ENCODE results near the gene ZNF451.
"Not testable (repeated sequence)": the region's sequence is repeated elsewhere in the genome, so short reads cannot be mapped to it uniquely, and the experiment has no call there.

The ZNF451 gene, protein sequence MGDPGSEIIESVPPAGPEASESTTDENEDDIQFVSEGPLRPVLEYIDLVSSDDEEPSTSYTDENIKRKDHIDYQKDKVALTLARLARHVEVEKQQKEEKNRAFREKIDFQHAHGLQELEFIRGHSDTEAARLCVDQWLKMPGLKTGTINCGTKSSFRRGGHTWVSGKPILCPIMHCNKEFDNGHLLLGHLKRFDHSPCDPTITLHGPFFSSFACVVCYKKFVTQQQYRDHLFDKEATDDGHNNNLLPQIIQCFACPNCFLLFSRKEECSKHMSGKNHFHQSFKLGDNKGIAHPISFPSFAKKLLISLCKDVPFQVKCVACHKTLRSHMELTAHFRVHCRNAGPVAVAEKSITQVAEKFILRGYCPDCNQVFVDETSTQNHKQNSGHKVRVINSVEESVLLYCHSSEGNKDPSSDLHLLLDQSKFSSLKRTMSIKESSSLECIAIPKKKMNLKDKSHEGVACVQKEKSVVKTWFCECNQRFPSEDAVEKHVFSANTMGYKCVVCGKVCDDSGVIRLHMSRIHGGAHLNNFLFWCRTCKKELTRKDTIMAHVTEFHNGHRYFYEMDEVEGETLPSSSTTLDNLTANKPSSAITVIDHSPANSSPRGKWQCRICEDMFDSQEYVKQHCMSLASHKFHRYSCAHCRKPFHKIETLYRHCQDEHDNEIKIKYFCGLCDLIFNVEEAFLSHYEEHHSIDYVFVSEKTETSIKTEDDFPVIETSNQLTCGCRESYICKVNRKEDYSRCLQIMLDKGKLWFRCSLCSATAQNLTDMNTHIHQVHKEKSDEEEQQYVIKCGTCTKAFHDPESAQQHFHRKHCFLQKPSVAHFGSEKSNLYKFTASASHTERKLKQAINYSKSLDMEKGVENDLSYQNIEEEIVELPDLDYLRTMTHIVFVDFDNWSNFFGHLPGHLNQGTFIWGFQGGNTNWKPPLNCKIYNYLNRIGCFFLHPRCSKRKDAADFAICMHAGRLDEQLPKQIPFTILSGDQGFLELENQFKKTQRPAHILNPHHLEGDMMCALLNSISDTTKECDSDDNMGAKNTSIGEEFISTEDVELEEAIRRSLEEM

DNA sequence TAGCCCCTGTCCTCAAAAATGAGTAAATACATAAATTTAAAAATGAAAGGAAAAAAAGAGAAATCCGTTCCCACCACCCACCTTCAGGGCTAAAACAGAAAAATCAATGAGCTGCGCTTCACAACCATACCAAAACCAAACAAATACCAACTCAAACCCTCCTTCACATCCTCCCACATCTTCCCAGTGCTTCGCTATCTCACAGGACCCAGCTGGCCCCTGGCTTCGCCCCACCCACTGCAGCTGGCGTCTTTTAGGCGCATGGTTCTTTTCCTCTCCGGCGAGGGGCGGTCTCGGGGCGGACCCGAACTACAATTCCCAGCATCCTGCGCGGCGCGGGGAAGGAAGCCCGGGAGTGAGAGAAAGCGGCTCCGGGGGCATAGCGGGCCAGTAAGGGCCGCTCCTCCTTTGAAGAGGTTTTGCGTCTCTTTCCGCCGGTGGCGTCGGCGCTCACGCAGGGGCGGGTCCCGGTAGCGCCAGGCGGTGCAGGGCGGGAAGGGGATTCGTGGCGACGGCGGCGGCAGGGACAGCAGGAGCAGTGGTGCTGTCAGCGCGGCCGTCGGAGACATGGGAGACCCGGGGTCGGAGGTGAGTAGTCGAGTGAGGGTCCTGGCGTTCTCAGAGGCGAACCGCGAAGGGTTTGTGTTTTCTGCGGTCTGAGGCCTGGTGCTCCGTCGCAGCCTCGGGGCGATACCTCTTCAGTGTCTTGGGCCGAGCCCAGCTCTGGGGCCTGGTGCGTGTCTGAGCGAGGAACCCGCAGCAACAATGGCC, at the start of gene ZNF451:
Gene ZNF451 (plus strand): TSS at position 502 of the 771 bp plus-strand sequence. CDS start 66 bp downstream, at position 568.
- H3K4me1 ChIP-seq (ENCODE audit: control insufficient read depth, insufficient read depth, low read length) = peaks cover 11% of the 10 kb centered on the region; the same call in 1 of the 2 replicates
- H3K27ac ChIP-seq (ENCODE audit: low read depth, low read length) = peak within 1 kb of the TSS; percentile 78
- H3K4me3 ChIP-seq (ENCODE audit: low read depth, low read length) = peak within 1 kb of the TSS; percentile 79

DNA sequence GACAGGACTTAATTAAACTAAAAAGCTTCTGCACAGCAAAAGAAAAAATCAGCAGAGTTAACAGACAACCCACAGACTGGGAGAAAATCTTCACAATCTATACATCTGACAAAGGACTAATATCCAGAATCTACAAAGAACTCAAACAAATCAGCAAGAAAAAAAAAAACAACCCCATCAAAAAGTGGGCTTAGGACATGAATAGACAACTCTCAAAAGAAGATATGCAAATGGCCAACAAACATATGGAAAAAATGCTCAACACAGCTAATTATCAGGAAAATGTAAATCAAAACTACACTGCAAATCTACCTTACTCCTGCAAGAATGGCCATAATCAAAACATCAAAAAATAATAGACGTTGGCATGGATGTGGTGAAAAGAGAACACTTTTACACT, 45.9 kb upstream of the ZNF451 start:
- not testable (repeated sequence) for H3K27ac ChIP-seq (ENCODE audit: low read depth, low read length); H3K4me3 ChIP-seq (ENCODE audit: low read depth, low read length); H3K27me3 ChIP-seq (ENCODE audit: control insufficient read depth, insufficient read depth, low read length); H3K36me3 ChIP-seq (ENCODE audit: control insufficient read depth, insufficient read depth, low read length); H3K4me1 ChIP-seq (ENCODE audit: control insufficient read depth, insufficient read depth, low read length); H3K9ac ChIP-seq (ENCODE audit: low read depth, low read length); H3K9me3 ChIP-seq (ENCODE audit: control insufficient read depth, insufficient read depth, low read length)

More for the DNA sequence above, at the start of gene ZNF451:
- no peaks in the 10 kb centered on the region for H3K27me3 ChIP-seq (ENCODE audit: control insufficient read depth, insufficient read depth, low read length)
- no peaks in the 10 kb centered on the region for H3K9me3 ChIP-seq (ENCODE audit: control insufficient read depth, insufficient read depth, low read length)
- peak within 1 kb of the TSS; percentile 79; the same call in 1 of the 2 replicates for H3K9ac ChIP-seq (ENCODE audit: low read depth, low read length)
- H3K36me3 ChIP-seq (ENCODE audit: control insufficient read depth, insufficient read depth, low read length) = peaks cover 30% of the 10 kb centered on the region

DNA sequence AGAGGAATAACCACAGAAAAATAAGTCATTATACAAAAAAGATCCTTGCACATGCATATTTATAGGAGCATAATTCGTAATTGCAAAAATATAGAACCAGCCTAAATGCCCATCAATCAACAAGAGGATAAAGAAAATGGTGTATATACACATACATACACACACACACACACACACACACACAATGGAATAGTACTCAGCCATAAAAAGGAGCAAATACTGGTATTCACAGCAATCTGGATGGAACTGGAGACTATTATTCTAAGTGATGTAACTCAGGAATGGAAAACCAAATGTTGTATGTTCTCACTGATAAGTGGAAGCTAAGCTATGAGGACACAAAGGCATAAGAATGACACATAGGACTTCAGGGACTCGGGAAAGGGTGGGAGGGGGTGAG, 45.4 kb upstream of the ZNF451 start:
- Histone ChIP-seq H3K9ac (ENCODE audit: low read depth, low read length) (no peak overlapping the region), H3K27me3 (ENCODE audit: control insufficient read depth, insufficient read depth, low read length) (no peaks in the 10 kb centered on the region), H3K4me1 (ENCODE audit: control insufficient read depth, insufficient read depth, low read length) (no peaks in the 10 kb centered on the region), H3K4me3 (ENCODE audit: low read depth, low read length) (no peak overlapping the region), H3K27ac (ENCODE audit: low read depth, low read length) (no peak overlapping the region), H3K36me3 (ENCODE audit: control insufficient read depth, insufficient read depth, low read length) (peaks cover 8% of the 10 kb centered on the region), H3K9me3 (ENCODE audit: control insufficient read depth, insufficient read depth, low read length) (no peaks in the 10 kb centered on the region)

DNA sequence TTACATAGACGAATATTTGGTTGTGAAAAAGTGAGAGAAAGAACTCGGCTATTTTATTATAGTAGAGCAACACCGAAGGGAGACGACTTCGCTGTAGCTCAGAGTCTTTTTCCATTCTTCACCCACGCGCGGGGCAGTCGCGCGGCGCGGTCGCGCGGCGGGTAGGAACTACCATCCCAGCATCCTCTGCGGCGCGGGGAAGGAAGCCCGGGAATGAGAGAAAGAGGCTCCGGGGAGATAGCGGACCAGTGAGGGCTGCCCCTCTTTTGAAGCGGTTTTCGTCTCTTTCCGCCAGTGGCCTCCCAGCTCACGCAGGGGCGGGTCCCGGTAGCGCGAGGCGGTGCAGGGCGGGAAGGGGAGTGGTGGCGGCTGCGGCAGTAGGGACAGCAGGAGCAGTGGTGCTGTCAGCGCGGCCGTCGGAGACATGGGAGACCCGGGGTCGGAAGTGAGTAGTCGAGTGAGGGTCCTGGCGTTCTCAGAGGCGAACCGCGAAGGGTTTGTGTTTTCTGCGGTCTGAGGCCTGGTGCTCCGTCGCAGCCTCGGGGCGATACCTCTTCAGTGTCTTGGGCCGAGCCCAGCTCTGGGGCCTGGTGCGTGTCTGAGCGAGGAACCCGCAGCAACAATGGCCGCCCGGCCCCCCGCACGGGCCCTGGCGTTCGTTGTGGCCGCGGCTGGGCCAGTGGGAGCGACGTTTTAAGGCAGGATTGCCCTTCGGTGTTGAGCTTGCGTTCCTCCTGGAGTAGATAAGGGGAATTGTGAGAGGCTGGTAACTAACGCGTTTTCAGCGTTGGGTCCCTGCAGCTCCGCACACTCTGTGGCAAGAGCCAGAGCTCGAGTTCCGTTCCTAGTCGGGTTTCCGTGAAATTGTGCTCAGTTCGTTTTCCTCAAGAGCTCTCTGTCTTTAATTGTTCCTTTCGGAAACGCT, 43.4 kb upstream of the ZNF451 start, which contains the start of gene KIAA1586:
Gene KIAA1586 (plus strand): TSS at position 362 of the 925 bp plus-strand sequence. CDS start 63 bp downstream, at position 425.
- Histone ChIP-seq H3K9ac (ENCODE audit: low read depth, low read length) (peak within 1 kb of the TSS; percentile 31), H3K27ac (ENCODE audit: low read depth, low read length) (peak within 1 kb of the TSS; percentile 78), H3K4me3 (ENCODE audit: low read depth, low read length) (peak within 1 kb of the TSS; percentile 80), H3K36me3 (ENCODE audit: control insufficient read depth, insufficient read depth, low read length) (peaks cover 22% of the 10 kb centered on the region)
- H3K27me3 ChIP-seq (ENCODE audit: control insufficient read depth, insufficient read depth, low read length); H3K4me1 ChIP-seq (ENCODE audit: control insufficient read depth, insufficient read depth, low read length); H3K9me3 ChIP-seq (ENCODE audit: control insufficient read depth, insufficient read depth, low read length): not testable (repeated sequence)

DNA sequence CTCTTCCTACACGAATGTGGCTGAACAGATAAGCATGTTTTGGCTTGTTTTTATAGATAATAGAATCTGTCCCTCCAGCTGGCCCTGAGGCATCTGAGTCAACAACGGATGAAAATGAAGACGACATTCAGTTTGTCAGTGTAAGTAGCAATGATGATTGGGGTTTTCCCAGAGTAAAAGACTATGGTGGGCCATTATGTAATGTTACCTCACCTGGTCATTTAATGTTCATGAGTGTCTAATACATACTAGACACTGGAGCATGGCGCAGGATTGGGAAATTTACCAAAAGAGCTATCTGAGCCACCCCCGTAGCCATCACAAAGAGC, 42.8 kb upstream of the ZNF451 start:
- H3K4me1 ChIP-seq (ENCODE audit: control insufficient read depth, insufficient read depth, low read length) = not testable (repeated sequence)

DNA sequence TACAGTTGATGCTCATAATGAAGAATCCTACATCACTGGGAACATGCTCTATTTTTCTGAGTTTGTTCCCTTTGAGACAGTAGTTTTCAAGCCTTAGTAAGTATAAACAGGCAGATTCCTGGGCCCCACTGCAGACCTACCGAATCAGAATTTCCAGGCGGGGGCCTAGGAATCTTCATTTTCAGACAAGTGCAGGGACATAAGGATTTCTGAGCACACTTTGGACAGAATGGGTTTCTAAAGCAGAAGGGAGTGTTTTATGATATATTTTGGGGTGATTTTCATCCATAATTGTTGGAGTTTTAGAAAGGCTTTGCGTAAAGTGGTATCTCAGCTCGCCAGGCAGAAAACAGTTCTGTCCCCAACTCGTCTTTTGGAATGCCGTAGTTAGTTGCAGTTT, 42.1 kb upstream of the ZNF451 start:
- H3K9ac ChIP-seq (ENCODE audit: low read depth, low read length); H3K4me1 ChIP-seq (ENCODE audit: control insufficient read depth, insufficient read depth, low read length); H3K27ac ChIP-seq (ENCODE audit: low read depth, low read length); H3K27me3 ChIP-seq (ENCODE audit: control insufficient read depth, insufficient read depth, low read length); H3K9me3 ChIP-seq (ENCODE audit: control insufficient read depth, insufficient read depth, low read length): not testable (repeated sequence)
- Histone ChIP-seq H3K36me3 (ENCODE audit: control insufficient read depth, insufficient read depth, low read length) (peaks cover 35% of the 10 kb centered on the region), H3K4me3 (ENCODE audit: low read depth, low read length) (peak overlapping the region; percentile 44)

More for the DNA sequence above, 42.8 kb upstream of the ZNF451 start:
- H3K4me3 ChIP-seq (ENCODE audit: low read depth, low read length); H3K27me3 ChIP-seq (ENCODE audit: control insufficient read depth, insufficient read depth, low read length); H3K27ac ChIP-seq (ENCODE audit: low read depth, low read length); H3K9ac ChIP-seq (ENCODE audit: low read depth, low read length); H3K9me3 ChIP-seq (ENCODE audit: control insufficient read depth, insufficient read depth, low read length): not testable (repeated sequence)
- peaks cover 29% of the 10 kb centered on the region for H3K36me3 ChIP-seq (ENCODE audit: control insufficient read depth, insufficient read depth, low read length)

DNA sequence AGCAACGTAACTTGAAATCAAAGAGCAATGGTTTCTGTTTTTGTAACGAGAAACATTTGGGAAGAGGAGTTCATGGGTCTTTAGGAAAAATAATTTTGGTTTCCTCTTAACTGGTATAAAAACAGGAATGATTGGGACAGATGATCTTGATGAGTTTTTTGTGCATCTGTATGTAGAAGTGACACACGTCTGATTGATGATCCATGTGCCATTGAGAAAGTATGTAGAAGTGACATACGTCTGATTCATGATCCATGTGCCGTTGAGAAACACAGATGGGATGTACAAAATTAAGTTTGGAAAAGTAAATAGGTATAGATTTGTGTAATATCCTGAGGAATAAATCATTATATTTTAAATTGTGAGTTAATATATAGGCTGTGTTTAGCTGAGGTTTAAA, 41.4 kb upstream of the ZNF451 start:
- Histone ChIP-seq H3K4me3 (ENCODE audit: low read depth, low read length) (no peak overlapping the region), H3K4me1 (ENCODE audit: control insufficient read depth, insufficient read depth, low read length) (no peaks in the 10 kb centered on the region), H3K9ac (ENCODE audit: low read depth, low read length) (no peak overlapping the region), H3K27ac (ENCODE audit: low read depth, low read length) (no peak overlapping the region), H3K9me3 (ENCODE audit: control insufficient read depth, insufficient read depth, low read length) (no peaks in the 10 kb centered on the region), H3K36me3 (ENCODE audit: control insufficient read depth, insufficient read depth, low read length) (peaks cover 42% of the 10 kb centered on the region), H3K27me3 (ENCODE audit: control insufficient read depth, insufficient read depth, low read length) (no peaks in the 10 kb centered on the region)

DNA sequence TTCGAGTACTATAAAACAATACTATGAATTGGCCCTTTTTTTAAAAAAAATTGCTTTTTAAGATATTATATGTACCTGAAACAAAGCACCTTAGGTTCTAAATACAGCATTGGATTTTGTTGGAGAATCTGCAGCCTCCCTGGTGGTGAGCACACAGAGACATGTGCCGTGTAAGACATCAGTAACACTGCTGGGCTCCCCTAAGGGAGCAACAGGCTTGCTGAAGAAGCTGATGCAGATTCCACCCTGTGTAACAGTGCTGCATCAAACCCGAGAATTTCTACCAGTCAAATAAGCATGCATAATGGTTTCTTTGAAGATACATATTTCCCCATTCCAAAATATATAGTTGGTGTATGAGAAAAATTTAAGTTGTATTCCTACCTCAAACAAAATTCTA, 26.1 kb upstream of the ZNF451 start:
- Histone ChIP-seq H3K27ac (ENCODE audit: low read depth, low read length) (no peak overlapping the region), H3K9ac (ENCODE audit: low read depth, low read length) (no peak overlapping the region), H3K9me3 (ENCODE audit: control insufficient read depth, insufficient read depth, low read length) (no peaks in the 10 kb centered on the region)

DNA sequence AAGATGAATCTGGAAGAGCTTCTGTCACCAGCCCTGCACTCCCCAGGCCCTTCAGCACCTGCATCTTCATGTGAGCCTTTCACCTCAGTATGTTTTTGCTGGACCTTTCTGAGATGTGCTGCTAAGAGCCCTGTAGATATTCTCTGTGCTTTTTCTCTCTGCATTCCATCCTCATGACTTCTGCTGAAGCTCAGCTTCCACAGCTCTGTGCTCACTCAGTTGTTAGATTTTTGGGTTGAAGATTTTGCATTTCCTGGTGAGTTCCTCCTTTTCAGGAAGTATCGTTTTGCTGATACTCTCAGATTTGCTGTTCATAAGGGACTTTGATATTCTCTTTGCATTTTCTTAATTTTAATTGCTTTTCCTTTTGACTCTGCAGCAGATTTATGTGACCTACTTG, 25.2 kb upstream of the ZNF451 start:
- no peaks in the 10 kb centered on the region for H3K27me3 ChIP-seq (ENCODE audit: control insufficient read depth, insufficient read depth, low read length)
- no peak overlapping the region for H3K9ac ChIP-seq (ENCODE audit: low read depth, low read length)
- no peak overlapping the region for H3K27ac ChIP-seq (ENCODE audit: low read depth, low read length)
- H3K4me3 ChIP-seq (ENCODE audit: low read depth, low read length) = no peak overlapping the region
- no peaks in the 10 kb centered on the region for H3K9me3 ChIP-seq (ENCODE audit: control insufficient read depth, insufficient read depth, low read length)
- peaks cover 9% of the 10 kb centered on the region for H3K36me3 ChIP-seq (ENCODE audit: control insufficient read depth, insufficient read depth, low read length)
- peaks cover 8% of the 10 kb centered on the region for H3K4me1 ChIP-seq (ENCODE audit: control insufficient read depth, insufficient read depth, low read length)

More for the DNA sequence above, 26.1 kb upstream of the ZNF451 start:
- H3K4me1 ChIP-seq (ENCODE audit: control insufficient read depth, insufficient read depth, low read length) = no peaks in the 10 kb centered on the region
- no peaks in the 10 kb centered on the region for H3K27me3 ChIP-seq (ENCODE audit: control insufficient read depth, insufficient read depth, low read length)
- peaks cover 13% of the 10 kb centered on the region for H3K36me3 ChIP-seq (ENCODE audit: control insufficient read depth, insufficient read depth, low read length)
- no peak overlapping the region for H3K4me3 ChIP-seq (ENCODE audit: low read depth, low read length)
